ENCODE results near the gene CCR9. TPM values are rescaled to one million over a fixed set of nuclear protein-coding genes. Genes with fewer than 3 reads are reported as not detected.

Gene CCR9
- total and polyA plus RNA-seq, 8 donors: 0.12 TPM; not detected in 7

GRCh38 chr3:45865563-45865962 is 20.8 kb upstream of the CCR9 start:
- 70 to 74% methylated on average over 6 of the region's 6 CpGs for WGBS, 2 donors
- H3K4me3 ChIP-seq: no peak overlapping the region
- H3K4me1 ChIP-seq: no peaks in the 10 kb centered on the region
- H3K27ac ChIP-seq: no peak overlapping the region
- DNase-seq (no peak), ATAC-seq (no peak), FAIRE-seq (no peak)
- no peaks in the 10 kb centered on the region for H3K9me3 ChIP-seq
- TF ChIP-seq CTCF (IDR thresholded peaks at IDR 0.05): no peak
- intact Hi-C loops (cut with DNase I): no loop called here
- H3K27me3 ChIP-seq: no peaks in the 10 kb centered on the region
- H3K36me3 ChIP-seq: no peaks in the 10 kb centered on the region

- intact Hi-C loops (cut with DNase I): no loop called here
- H3K9me3 ChIP-seq: no peaks in the 10 kb centered on the region
- no peak for FAIRE-seq
- no peak overlapping the region for H3K4me3 ChIP-seq
- H3K4me1 ChIP-seq: no peaks in the 10 kb centered on the region
- no peak overlapping the region for H3K27ac ChIP-seq
- 85 to 88% methylated on average over 2 of the region's 2 CpGs for WGBS, 2 donors
- DNase-seq: no peak
- H3K27me3 ChIP-seq: no peaks in the 10 kb centered on the region
- TF ChIP-seq CTCF (IDR thresholded peaks at IDR 0.05): no peak
- ATAC-seq: no peak
- H3K36me3 ChIP-seq: no peaks in the 10 kb centered on the region
Measured at GRCh38 chr3:45868213-45868612, 18.1 kb upstream of the CCR9 start.

- no peaks in the 10 kb centered on the region for H3K9me3 ChIP-seq
- FAIRE-seq (no peak), ATAC-seq (no peak), DNase-seq (no peak)
- WGBS, 2 donors: 64 to 67% methylated on average over 2 of the region's 2 CpGs
- H3K27ac ChIP-seq: no peak overlapping the region
- H3K36me3 ChIP-seq: no peaks in the 10 kb centered on the region
- H3K27me3 ChIP-seq: no peaks in the 10 kb centered on the region
- no peak overlapping the region for H3K4me3 ChIP-seq
- intact Hi-C loops (cut with DNase I): no loop called here
- no peaks in the 10 kb centered on the region for H3K4me1 ChIP-seq
- no peak for TF ChIP-seq CTCF (IDR thresholded peaks at IDR 0.05)
Measured at GRCh38 chr3:45868650-45869049, 17.7 kb upstream of the CCR9 start.

DNA sequence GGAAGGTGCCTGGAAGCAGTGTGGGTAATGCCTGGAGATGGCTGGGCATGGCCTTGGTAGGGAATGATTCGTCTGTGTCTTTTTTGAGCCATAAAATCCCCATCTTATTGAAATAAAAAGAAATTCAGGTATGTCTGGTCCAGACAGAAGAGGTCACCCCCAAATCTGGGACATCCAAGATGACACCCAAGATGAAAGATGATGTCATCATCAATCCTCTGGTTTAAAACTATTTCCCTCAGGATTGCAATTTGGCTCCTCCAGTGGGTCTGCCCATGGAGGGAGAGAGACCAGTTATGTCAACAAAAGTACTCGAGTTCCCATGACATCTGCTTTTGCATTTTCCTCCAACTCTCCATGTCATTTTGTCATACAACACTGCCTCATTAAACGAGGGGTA is 16.7 kb upstream of the CCR9 start:
- H3K4me1 ChIP-seq: no peaks in the 10 kb centered on the region
- no peak overlapping the region for H3K27ac ChIP-seq
- ATAC-seq (no peak), FAIRE-seq (no peak), DNase-seq (no peak)
- intact Hi-C loops (cut with DNase I): no loop called here
- no peak overlapping the region for H3K4me3 ChIP-seq
- H3K9me3 ChIP-seq: no peaks in the 10 kb centered on the region
- TF ChIP-seq CTCF (IDR thresholded peaks at IDR 0.05): no peak
- WGBS, 2 donors: 51 to 66% methylated on average over 3 of the region's 3 CpGs
- no peaks in the 10 kb centered on the region for H3K27me3 ChIP-seq
- no peaks in the 10 kb centered on the region for H3K36me3 ChIP-seq

DNA sequence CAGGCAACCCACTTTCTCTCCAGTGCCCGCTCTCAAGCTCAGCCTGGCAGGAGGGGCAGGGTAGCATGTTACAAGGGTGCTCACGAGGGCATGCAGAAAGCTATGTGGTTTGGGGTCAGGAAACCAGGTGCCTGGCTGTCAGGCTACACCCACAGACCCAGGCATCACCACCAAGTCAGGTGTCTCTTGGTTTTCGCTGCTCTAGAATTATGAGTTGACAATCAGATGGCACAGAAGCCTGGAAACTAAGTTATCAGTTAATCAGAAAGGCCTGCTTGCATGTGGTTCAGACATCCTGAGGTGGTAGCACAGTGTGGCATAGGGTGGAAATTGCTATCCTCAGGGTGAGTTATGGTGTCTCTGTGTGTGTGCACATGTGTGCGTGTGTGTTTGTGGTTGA is 16.2 kb upstream of the CCR9 start:
- 75 to 83% methylated on average over 4 of the region's 4 CpGs for WGBS, 2 donors
- no peak for FAIRE-seq
- ATAC-seq: no peak
- no peak overlapping the region for H3K27ac ChIP-seq
- no peak for DNase-seq
- H3K9me3 ChIP-seq: no peaks in the 10 kb centered on the region
- no peak overlapping the region for H3K4me3 ChIP-seq
- no peaks in the 10 kb centered on the region for H3K27me3 ChIP-seq
- no peaks in the 10 kb centered on the region for H3K4me1 ChIP-seq
- no peak for TF ChIP-seq CTCF (IDR thresholded peaks at IDR 0.05)
- intact Hi-C loops (cut with DNase I): no loop called here
- H3K36me3 ChIP-seq: no peaks in the 10 kb centered on the region

Data from pancreas (tissue), 10 donors.